Cardiac ventricle fibroblast (primary cell): Measurements from ENCODE around the gene RAB13. TPM values are rescaled to one million over a fixed set of nuclear protein-coding genes. Genes with fewer than 3 reads are reported as not detected.

ENCODE experiments used
- total RNA-seq: library from RNA; depleted of rRNA; stranded (reverse); fragments of >200 nt; gene quantifications from 2 replicates; pipeline ENCODE4 v1.2.3, GENCODE V29; 2015

The RAB13 gene
- 97.1 and 105 TPM in 2 replicates for total RNA-seq

GRCh38 chr1:153985941-153986761, at the start of gene RAB13:
TSS of gene RAB13 (minus strand) at chr1:153986339. CDS start at chr1:153986236, 103 bp downstream.

GRCh38 chr1:153990468-153991150, 4.5 kb upstream of the RAB13 start, which contains the start of gene RPS27:
TSS of gene RPS27 (plus strand) at chr1:153990762. CDS start at chr1:153990797, 35 bp downstream.

GRCh38 chr1:153977250-153978240, 8.6 kb downstream of the RAB13 start, which contains the start of gene JTB:
TSS of gene JTB (minus strand) at chr1:153977674. CDS start at chr1:153977252, 422 bp downstream.

GRCh38 chr1:153967107-153967999, 18.8 kb downstream of the RAB13 start, which contains the start of gene CREB3L4:
TSS of gene CREB3L4 (plus strand) at chr1:153967902. CDS start at chr1:153968526, 624 bp downstream.

GRCh38 chr1:153963030-153963849, 22.9 kb downstream of the RAB13 start, which contains the start of gene SLC39A1:
TSS of gene SLC39A1 (minus strand) at chr1:153963537. CDS start at chr1:153962715, 822 bp downstream.

GRCh38 chr1:153958111-153958960, 27.8 kb downstream of the RAB13 start, which contains the start of gene CRTC2:
TSS of gene CRTC2 (minus strand) at chr1:153958612. CDS start at chr1:153958497, 115 bp downstream.

GRCh38 chr1:153946622-153947241, 39.4 kb downstream of the RAB13 start, which contains the start of gene DENND4B:
TSS of gene DENND4B (minus strand) at chr1:153946718. CDS start at chr1:153944374, 2,344 bp downstream.

Other genes starting within 250 kb of the RAB13 start
- 46.1 and 48.2 TPM in 2 replicates for gene SLC27A3, start 210.9 kb downstream of the RAB13 start, total RNA-seq
- gene GATAD2B, start 63.4 kb downstream of the RAB13 start, total RNA-seq, result 19.0 and 20.6 TPM in 2 replicates
- 8.5 and 15.3 TPM in 2 replicates for gene DENND4B, start 39.6 kb downstream of the RAB13 start, total RNA-seq
- 6.4 and 7.4 TPM in 2 replicates for gene CRTC2, start 27.7 kb downstream of the RAB13 start, total RNA-seq
- 82.4 and 94.3 TPM in 2 replicates for gene SLC39A1, start 22.8 kb downstream of the RAB13 start, total RNA-seq
- 5.9 and 11.5 TPM in 2 replicates for gene CREB3L4, start 18.4 kb downstream of the RAB13 start, total RNA-seq
- 180 and 184 TPM in 2 replicates for gene JTB, start 8.7 kb downstream of the RAB13 start, total RNA-seq
- 1,536 and 1,696 TPM in 2 replicates for gene RPS27, start 4.4 kb upstream of the RAB13 start, total RNA-seq
- gene NUP210L, start 168.7 kb upstream of the RAB13 start, total RNA-seq, result not detected in 2 replicates
- gene TPM3, start 205.8 kb upstream of the RAB13 start, total RNA-seq, result 222 and 313 TPM in 2 replicates
- not detected in 2 replicates for gene CFAP141, start 220.0 kb upstream of the RAB13 start, total RNA-seq
- gene UBAP2L, start 234.6 kb upstream of the RAB13 start, total RNA-seq, result 57.3 and 76.2 TPM in 2 replicates